K562 (cell line): Measurements from ENCODE around the gene SORT1. TPM values are rescaled to one million over a fixed set of nuclear protein-coding genes. Genes with fewer than 3 reads are reported as not detected.

Experiments used
- CBX3 ChIP-seq, 2 experiments: IDR thresholded peaks; 1 replicate in 1 of 2; 2 replicates in 1 of 2; pipeline ENCODE4 v1.6.1; 2012; ENCODE audit warnings: inconsistent platforms in 2 of 2, low read length in 2 of 2, borderline replicate concordance in 1 of 2, control low read depth in 1 of 2
- CBX5 ChIP-seq: IDR thresholded peaks from 2 replicates; pipeline ENCODE4 v1.6.1; 2014; ENCODE audit warnings: low read depth, borderline replicate concordance
- CC2D1A ChIP-seq: fragments of 450-650 bp; IDR thresholded peaks from 2 replicates; pipeline ENCODE4 v1.6.1; 2017; ENCODE audit warnings: mild to moderate bottlenecking
- CUX1 ChIP-seq: fragments of 200-800 bp; sonication (Bioruptor generic); IDR thresholded peaks from 2 replicates; pipeline ENCODE4 v1.6.1; 2016; ENCODE audit warnings: missing genetic modification characterization, missing compliant biosample characterization
- DACH1 ChIP-seq: fragments of 450-650 bp; IDR thresholded peaks from 2 replicates; pipeline ENCODE4 v1.6.1; 2018; ENCODE audit not compliant: partially characterized antibody
- FOXM1 ChIP-seq, 2 experiments: fragments of 450-650 bp in 1 of 2; sonication (generic) in 1 of 2; formaldehyde crosslinking in 1 of 2; IDR thresholded peaks; 2 replicates each; pipeline versions ENCODE4 v1.6.1 to v1.9.0; 2017 to 2022; ENCODE audit warnings: low read depth in 2 of 2, mild to moderate bottlenecking in 2 of 2, missing genetic modification reagents in 1 of 2, moderate library complexity in 1 of 2
- HNRNPL ChIP-seq: fragments of 200-400 bp; formaldehyde crosslinking; IDR thresholded peaks from 2 replicates; pipeline ENCODE4 v1.6.1; 2017; ENCODE audit warnings: low read depth, mild to moderate bottlenecking, low read length
- KAT7 ChIP-seq: sonication (generic); formaldehyde crosslinking; IDR thresholded peaks from 2 replicates; pipeline ENCODE4 v1.8.0; 2022; ENCODE audit warnings: missing genetic modification reagents, mild to moderate bottlenecking, borderline replicate concordance
- KDM2B ChIP-seq: fragments of 250-450 bp; sonication (Bioruptor Pico); IDR thresholded peaks from 2 replicates; pipeline ENCODE4 v1.8.0; 2021; ENCODE audit warnings: mild to moderate bottlenecking, moderate library complexity
- MYNN ChIP-seq, 2 experiments: sonication (generic); formaldehyde crosslinking in 1 of 2; IDR thresholded peaks; 2 replicates each; pipeline versions ENCODE4 v1.5.0 to v1.6.1; 2016 to 2020; ENCODE audit warnings: antibody characterized with exemption in 1 of 2, missing genetic modification reagents in 1 of 2
- NFXL1 ChIP-seq: fragments of 450-650 bp; formaldehyde crosslinking; IDR thresholded peaks from 2 replicates; pipeline ENCODE4 v1.4.0; 2021; ENCODE audit warnings: mild to moderate bottlenecking
- RUNX1 ChIP-seq: sonication (generic); IDR thresholded peaks from 2 replicates; pipeline ENCODE4 v1.6.1; 2016; ENCODE audit warnings: antibody characterized with exemption, low read depth
- SRSF1 ChIP-seq: fragments of 200-400 bp; formaldehyde crosslinking; IDR thresholded peaks from 2 replicates; pipeline ENCODE4 v1.6.1; 2017; ENCODE audit warnings: mild to moderate bottlenecking, low read depth, low read length, moderate library complexity
- TBL1XR1 ChIP-seq, 2 experiments: IDR thresholded peaks; 2 replicates each; pipeline ENCODE4 v1.6.1; 2012; ENCODE audit warnings: improper control_type of control experiment in 2 of 2, low read length in 2 of 2, mild to moderate bottlenecking in 1 of 2
- TCF3 ChIP-seq: sonication (generic); formaldehyde crosslinking; IDR thresholded peaks from 2 replicates; pipeline ENCODE4 v1.4.0; 2020; ENCODE audit warnings: mild to moderate bottlenecking, missing genetic modification reagents
- ZBTB8A ChIP-seq: fragments of 450-650 bp; IDR thresholded peaks from 2 replicates; pipeline ENCODE4 v1.6.1; 2018; ENCODE audit warnings: mild to moderate bottlenecking, moderate library complexity; ENCODE audit not compliant: partially characterized antibody
- polyA plus RNA-seq, 8 experiments: library from polyadenylated mRNA; depleted of rRNA in 4 of 8; stranded (reverse) in 5 of 8; unstranded in 3 of 8; fragments of >200 nt; fragmentation: Nextera tagmentation in 2 of 8; fragmentation: Illumina TruSeq in 1 of 8; extraction: Ambion mirVana in 2 of 8; extraction: Trizol in 1 of 8; gene quantifications; 2 replicates each; pipeline versions ENCODE4 v1.2.1 to v1.2.3, GENCODE V29; 2011 to 2014; ENCODE audit warnings: inconsistent platforms in 1 of 8, missing spikeins in 1 of 8
- total RNA-seq, 7 experiments: library from RNA; depleted of rRNA in 6 of 7; stranded (reverse); fragments of >200 nt in 6 of 7; fragmentation: Illumina TruSeq in 2 of 7; extraction: Trizol in 2 of 7; gene quantifications; 2 replicates each; pipeline versions ENCODE4 v1.2.1 to v1.2.3, GENCODE V29; 2011 to 2021; ENCODE audit warnings: low replicate concordance in 1 of 7
- TF ChIP-seq, protein P1 (sequence below), 2 experiments: fragments of 450-650 bp; conservative IDR thresholded peaks; 2 replicates each; pipeline ENCODE4 v1.6.1; 2017; ENCODE audit warnings: mild to moderate bottlenecking in 2 of 2, moderate library complexity in 2 of 2
- TF ChIP-seq, protein P2 (sequence below), 2 experiments: fragments of 450-650 bp; IDR thresholded peaks; 2 replicates each; pipeline ENCODE4 v1.6.1; 2016

SORT1 gene
- total and polyA plus RNA-seq, 9 of the 15 experiments (the other 6 are each of a cell fraction or from before 2014, with no cell fraction given): 27.4 to 112 (median 65.0) TPM

DNA sequence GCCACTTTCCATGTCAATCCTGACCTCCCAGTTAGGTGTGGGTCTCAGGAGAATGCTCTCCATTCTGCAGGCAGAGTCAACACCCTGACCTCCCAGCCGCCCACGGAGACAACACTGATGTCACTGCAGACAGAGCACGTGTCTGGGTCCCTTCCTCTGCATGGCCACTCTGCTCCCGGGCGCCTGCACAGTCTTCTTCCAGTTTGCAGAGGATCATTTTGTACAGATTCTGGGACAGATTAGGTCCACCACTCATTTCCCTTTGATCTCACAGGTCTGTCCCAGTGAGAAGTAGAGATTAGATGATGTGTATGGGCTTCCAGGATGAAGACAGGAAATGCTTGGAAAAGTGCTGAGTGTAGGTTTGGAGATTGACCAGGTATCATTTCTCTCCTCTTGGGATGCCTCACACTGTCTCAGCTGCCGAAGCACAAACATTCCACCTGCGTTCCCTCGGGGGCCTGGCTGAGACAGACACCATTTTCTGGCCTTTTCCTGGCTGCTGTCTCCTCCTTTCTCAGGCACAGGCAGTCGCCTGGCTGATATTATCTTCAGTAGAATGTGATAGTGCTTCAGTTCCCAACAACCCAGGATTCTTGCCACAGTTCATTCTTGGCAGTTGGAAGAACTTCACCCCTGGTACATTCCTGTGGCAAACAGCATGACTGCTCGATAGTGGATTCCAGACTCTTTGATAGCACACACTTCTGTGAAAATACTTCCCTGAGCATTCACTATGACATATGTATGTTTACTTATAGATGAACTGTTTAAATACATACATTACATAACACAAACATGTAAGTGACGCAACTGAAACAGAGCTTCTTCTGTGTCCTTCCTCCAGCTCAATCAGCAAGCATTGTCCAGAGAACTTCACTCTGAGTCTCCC is 98.8 kb downstream of the SORT1 start (continued):
- TF ChIP-seq, protein P1, sequence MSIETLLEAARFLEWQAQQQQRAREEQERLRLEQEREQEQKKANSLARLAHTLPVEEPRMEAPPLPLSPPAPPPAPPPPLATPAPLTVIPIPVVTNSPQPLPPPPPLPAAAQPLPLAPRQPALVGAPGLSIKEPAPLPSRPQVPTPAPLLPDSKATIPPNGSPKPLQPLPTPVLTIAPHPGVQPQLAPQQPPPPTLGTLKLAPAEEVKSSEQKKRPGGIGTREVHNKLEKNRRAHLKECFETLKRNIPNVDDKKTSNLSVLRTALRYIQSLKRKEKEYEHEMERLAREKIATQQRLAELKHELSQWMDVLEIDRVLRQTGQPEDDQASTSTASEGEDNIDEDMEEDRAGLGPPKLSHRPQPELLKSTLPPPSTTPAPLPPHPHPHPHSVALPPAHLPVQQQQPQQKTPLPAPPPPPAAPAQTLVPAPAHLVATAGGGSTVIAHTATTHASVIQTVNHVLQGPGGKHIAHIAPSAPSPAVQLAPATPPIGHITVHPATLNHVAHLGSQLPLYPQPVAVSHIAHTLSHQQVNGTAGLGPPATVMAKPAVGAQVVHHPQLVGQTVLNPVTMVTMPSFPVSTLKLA (conservative IDR thresholded peaks at IDR 0.05): peak; percentile 79 to 83
- TF ChIP-seq RUNX1: no peak
- no peak for TF ChIP-seq HNRNPL
- no peak for TF ChIP-seq FOXM1 (IDR thresholded peaks at IDR 0.05; ENCODE audit: low read depth)
- TF ChIP-seq FOXM1 (CRISPR knock-in tag; IDR thresholded peaks at IDR 0.05; ENCODE audit: low read depth): no peak
- 0 out of 2 replicates have a peak, but pooled peaks have one; percentile 10 for TF ChIP-seq TCF3
- no peak for TF ChIP-seq KAT7 (CRISPR knock-in tag)
- TF ChIP-seq NFXL1: no peak
- TF ChIP-seq ZBTB8A: no peak
- no peak for TF ChIP-seq MYNN (IDR thresholded peaks at IDR 0.05)
- no peak for TF ChIP-seq MYNN (CRISPR knock-in tag; IDR thresholded peaks at IDR 0.05)
- no peak; a peak in 1 of 4 replicates for TF ChIP-seq TBL1XR1 (IDR thresholded peaks at IDR 0.05; ENCODE audit: low read length in 2 of 2)
- peak in 1 of 2 experiments; percentile 48; a peak in 1 of 3 replicates for TF ChIP-seq CBX3 (IDR thresholded peaks at IDR 0.05; ENCODE audit: borderline replicate concordance in 1 of 2, low read length in 2 of 2)
- TF ChIP-seq DACH1: no peak
- TF ChIP-seq KDM2B: no peak
- no peak for TF ChIP-seq SRSF1
- TF ChIP-seq CC2D1A: no peak
- TF ChIP-seq, protein P2, sequence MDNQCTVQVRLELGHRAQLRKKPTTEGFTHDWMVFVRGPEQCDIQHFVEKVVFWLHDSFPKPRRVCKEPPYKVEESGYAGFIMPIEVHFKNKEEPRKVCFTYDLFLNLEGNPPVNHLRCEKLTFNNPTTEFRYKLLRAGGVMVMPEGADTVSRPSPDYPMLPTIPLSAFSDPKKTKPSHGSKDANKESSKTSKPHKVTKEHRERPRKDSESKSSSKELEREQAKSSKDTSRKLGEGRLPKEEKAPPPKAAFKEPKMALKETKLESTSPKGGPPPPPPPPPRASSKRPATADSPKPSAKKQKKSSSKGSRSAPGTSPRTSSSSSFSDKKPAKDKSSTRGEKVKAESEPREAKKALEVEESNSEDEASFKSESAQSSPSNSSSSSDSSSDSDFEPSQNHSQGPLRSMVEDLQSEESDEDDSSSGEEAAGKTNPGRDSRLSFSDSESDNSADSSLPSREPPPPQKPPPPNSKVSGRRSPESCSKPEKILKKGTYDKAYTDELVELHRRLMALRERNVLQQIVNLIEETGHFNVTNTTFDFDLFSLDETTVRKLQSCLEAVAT (IDR thresholded peaks at IDR 0.05): no peak
- TF ChIP-seq CBX5: no peak
- TF ChIP-seq CUX1 (CRISPR knock-in tag): no peak
